GM23338 (cell line): ENCODE data around the gene CD47. TPM values are rescaled to one million over a fixed set of nuclear protein-coding genes. Genes with fewer than 3 reads are reported as not detected.

Experiments
- ATAC-seq: fragments of 200-7000 bp; cut with Tn5 transposase; 3 replicates; pipeline ENCODE4 v1.9.1; 2020
- DNase-seq: peaks from one replicate; pipeline ENCODE4 v3.0.0-alpha.2; 2015; ENCODE audit warnings: low spot score
- H2AFZ ChIP-seq: fragments of 200-600 bp; sonication (generic); 2 replicates; pipeline ENCODE4 v1.8.0; 2016; ENCODE audit warnings: antibody characterized with exemption, mild to moderate bottlenecking, moderate library complexity
- H3F3A ChIP-seq: fragments of 200-600 bp; sonication (generic); replicated peaks from 2 replicates; pipeline ENCODE4 v1.8.0; 2017; ENCODE audit warnings: antibody characterized with exemption, mixed run types, low read depth
- H3K27ac ChIP-seq: fragments of 200-600 bp; sonication (generic); 2 replicates; pipeline ENCODE4 v1.6.1; 2016; ENCODE audit warnings: low read depth
- H3K27me3 ChIP-seq: fragments of 200-600 bp; sonication (generic); 2 replicates; pipeline ENCODE4 v1.8.0; 2016; ENCODE audit warnings: mild to moderate bottlenecking, mixed run types, moderate library complexity; ENCODE audit not compliant: insufficient read depth
- H3K36me3 ChIP-seq: fragments of 200-600 bp; sonication (generic); 2 replicates; pipeline ENCODE4 v1.8.0; 2016; ENCODE audit warnings: mild to moderate bottlenecking; ENCODE audit not compliant: insufficient read depth
- H3K4me1 ChIP-seq: fragments of 200-600 bp; sonication (generic); 2 replicates; pipeline ENCODE4 v1.8.0; 2016; ENCODE audit warnings: mild to moderate bottlenecking, moderate library complexity; ENCODE audit not compliant: insufficient read depth
- H3K4me2 ChIP-seq: fragments of 200-600 bp; sonication (generic); 2 replicates; pipeline ENCODE4 v1.7.1; 2017; ENCODE audit warnings: mixed run types
- H3K4me3 ChIP-seq: fragments of 200-600 bp; sonication (generic); 2 replicates; pipeline ENCODE4 v1.6.1; 2016; ENCODE audit warnings: mixed run types
- H3K79me2 ChIP-seq: fragments of 200-600 bp; sonication (generic); replicated peaks from 2 replicates; pipeline ENCODE4 v1.8.0; 2017; ENCODE audit warnings: mild to moderate bottlenecking; ENCODE audit not compliant: insufficient read depth
- H3K9me2 ChIP-seq: fragments of 200-600 bp; sonication (generic); 2 replicates; pipeline ENCODE4 v1.8.0; 2017; ENCODE audit not compliant: insufficient read depth
- H4K20me1 ChIP-seq: fragments of 200-600 bp; sonication (generic); replicated peaks from 2 replicates; pipeline ENCODE4 v1.8.0; 2017; ENCODE audit warnings: mild to moderate bottlenecking; ENCODE audit not compliant: insufficient read depth
- H3K27ac Mint-ChIP-seq: 2 replicates; pipeline ENCODE4 v1.8.0; 2020; ENCODE audit warnings: inconsistent platforms, mild to moderate bottlenecking, moderate library complexity, mixed read lengths
- H3K27me3 Mint-ChIP-seq: 3 replicates; pipeline ENCODE4 v1.8.0; 2022; ENCODE audit warnings: low read depth, mild to moderate bottlenecking, moderate library complexity, mixed read lengths, inconsistent platforms; ENCODE audit not compliant: insufficient read depth, poor library complexity
- H3K36me3 Mint-ChIP-seq: 3 replicates; pipeline ENCODE4 v1.8.0; 2021; ENCODE audit warnings: low read depth, mild to moderate bottlenecking, inconsistent platforms, moderate library complexity, mixed read lengths
- H3K4me1 Mint-ChIP-seq: 3 replicates; pipeline ENCODE4 v1.8.0; 2020; ENCODE audit warnings: mild to moderate bottlenecking, inconsistent platforms, mixed read lengths
- H3K4me3 Mint-ChIP-seq: 3 replicates; pipeline ENCODE4 v1.8.0; 2021; ENCODE audit warnings: moderate library complexity, mild to moderate bottlenecking, inconsistent platforms, mixed read lengths
- H3K9me3 Mint-ChIP-seq: 3 replicates; pipeline ENCODE4 v1.8.0; 2020; ENCODE audit warnings: moderate library complexity, mild to moderate bottlenecking, inconsistent platforms, mixed read lengths
- CREB1 ChIP-seq: fragments of 250-450 bp; sonication (Bioruptor Pico); IDR thresholded peaks from 2 replicates; pipeline ENCODE4 v1.5.0; 2020; ENCODE audit warnings: low read depth, mild to moderate bottlenecking, moderate library complexity
- ETS1 ChIP-seq: IDR thresholded peaks from 2 replicates; pipeline ENCODE4 v1.6.1; 2016; ENCODE audit warnings: antibody characterized with exemption
- EZH2 ChIP-seq: fragments of 200-600 bp; sonication (generic); IDR thresholded peaks from one replicate; pipeline ENCODE4 v1.8.0; 2017; ENCODE audit warnings: antibody characterized with exemption, mild to moderate bottlenecking, low read depth; ENCODE audit not compliant: unreplicated experiment
- EZH2phosphoT487 ChIP-seq: fragments of 200-600 bp; sonication (generic); IDR thresholded peaks from one replicate; pipeline ENCODE4 v1.8.1; 2018; ENCODE audit warnings: antibody characterized with exemption; ENCODE audit not compliant: unreplicated experiment
- JUNB ChIP-seq: IDR thresholded peaks from one replicate; pipeline ENCODE4 v1.6.1; 2016; ENCODE audit warnings: antibody characterized with exemption; ENCODE audit not compliant: unreplicated experiment
- NANOG ChIP-seq: IDR thresholded peaks from 2 replicates; pipeline ENCODE4 v1.6.1; 2016; ENCODE audit warnings: antibody characterized with exemption, borderline replicate concordance
- POLR2AphosphoS5 ChIP-seq: IDR thresholded peaks from 2 replicates; pipeline ENCODE4 v1.6.1; 2016; ENCODE audit warnings: antibody characterized with exemption, low read depth
- REST ChIP-seq: IDR thresholded peaks from one replicate; pipeline ENCODE4 v1.6.1; 2018; ENCODE audit warnings: antibody characterized with exemption; ENCODE audit not compliant: unreplicated experiment
- STAT1 ChIP-seq: IDR thresholded peaks from one replicate; pipeline ENCODE4 v1.6.1; 2016; ENCODE audit warnings: antibody characterized with exemption; ENCODE audit not compliant: unreplicated experiment
- ZNF114 ChIP-seq: fragments of 250-450 bp; sonication (Bioruptor Pico); IDR thresholded peaks from 2 replicates; pipeline ENCODE4 v1.5.0; 2020; ENCODE audit warnings: mild to moderate bottlenecking, moderate library complexity
- ZNF331 ChIP-seq: fragments of 250-450 bp; sonication (Bioruptor Pico); IDR thresholded peaks from 2 replicates; pipeline ENCODE4 v1.5.0; 2020; ENCODE audit warnings: low read depth, mild to moderate bottlenecking, moderate library complexity
- polyA plus RNA-seq: library from polyadenylated mRNA; unstranded; fragments of >200 nt; fragmentation: Nextera tagmentation; extraction: Ambion mirVana; gene quantifications from 2 replicates; pipeline ENCODE4 v1.2.1, GENCODE V29; 2016
- total RNA-seq: library from RNA; depleted of rRNA; stranded (reverse); fragments of >200 nt; shearing (Covaris generic); gene quantifications from 2 replicates; pipeline ENCODE4 v1.2.3, GENCODE V29; 2014
- TF ChIP-seq, protein P1 (sequence below): fragments of 250-450 bp; sonication (Bioruptor Pico); IDR thresholded peaks from 2 replicates; pipeline ENCODE4 v1.5.0; 2020; ENCODE audit warnings: mild to moderate bottlenecking, moderate library complexity
- TF ChIP-seq, protein P2 (sequence below), 2 experiments: fragments of 200-600 bp in 1 of 2; sonication (generic) in 1 of 2; conservative IDR thresholded peaks; 2 replicates each; pipeline versions ENCODE4 v1.5.1 to v1.6.1; 2016 to 2017; ENCODE audit warnings: antibody characterized with exemption in 2 of 2, low read depth in 2 of 2, mild to moderate bottlenecking in 2 of 2, moderate library complexity in 1 of 2

CD47 gene
- total and polyA plus RNA-seq, 2 experiments from 2014 or later: 22.1 to 26.9 TPM

GRCh38 chr3:108092501-108092900, 1.7 kb upstream of the CD47 start:
- Histone ChIP-seq H3K27me3 (peaks cover 42% of the 10 kb centered on the region), H3K4me2 (no peak overlapping the region), H3K79me2 (no peaks in the 10 kb centered on the region; the same call in none of the 2 replicates), H3K27ac (no peak overlapping the region), H3F3A (no peaks in the 10 kb centered on the region), H4K20me1 (no peaks in the 10 kb centered on the region), H3K4me1 (no peaks in the 10 kb centered on the region), H2AFZ (no peak overlapping the region), H3K4me3 (no peak overlapping the region), H3K36me3 (no peaks in the 10 kb centered on the region), H3K9me2 (no peaks in the 10 kb centered on the region)
- Mint-ChIP-seq H3K4me3 (peak overlapping the region; percentile 77; the same call in 2 of the 3 replicates), H3K27me3 (peaks cover 25% of the 10 kb centered on the region), H3K36me3 (no peaks in the 10 kb centered on the region; the same call in 1 of the 3 replicates), H3K9me3 (peaks cover 5% of the 10 kb centered on the region; the same call in 2 of the 3 replicates), H3K4me1 (peaks cover 9% of the 10 kb centered on the region; the same call in 2 of the 3 replicates), H3K27ac (no peak overlapping the region)
- TF ChIP-seq ETS1 (no peak), ZNF331 (CRISPR knock-in tag) (no peak), EZH2phosphoT487 (no peak), ZNF114 (CRISPR knock-in tag) (no peak), NANOG (no peak), EZH2 (no peak), REST (no peak), STAT1 (no peak), JUNB (no peak), CREB1 (CRISPR knock-in tag) (no peak), POLR2AphosphoS5 (no peak)
- TF ChIP-seq, protein P1, sequence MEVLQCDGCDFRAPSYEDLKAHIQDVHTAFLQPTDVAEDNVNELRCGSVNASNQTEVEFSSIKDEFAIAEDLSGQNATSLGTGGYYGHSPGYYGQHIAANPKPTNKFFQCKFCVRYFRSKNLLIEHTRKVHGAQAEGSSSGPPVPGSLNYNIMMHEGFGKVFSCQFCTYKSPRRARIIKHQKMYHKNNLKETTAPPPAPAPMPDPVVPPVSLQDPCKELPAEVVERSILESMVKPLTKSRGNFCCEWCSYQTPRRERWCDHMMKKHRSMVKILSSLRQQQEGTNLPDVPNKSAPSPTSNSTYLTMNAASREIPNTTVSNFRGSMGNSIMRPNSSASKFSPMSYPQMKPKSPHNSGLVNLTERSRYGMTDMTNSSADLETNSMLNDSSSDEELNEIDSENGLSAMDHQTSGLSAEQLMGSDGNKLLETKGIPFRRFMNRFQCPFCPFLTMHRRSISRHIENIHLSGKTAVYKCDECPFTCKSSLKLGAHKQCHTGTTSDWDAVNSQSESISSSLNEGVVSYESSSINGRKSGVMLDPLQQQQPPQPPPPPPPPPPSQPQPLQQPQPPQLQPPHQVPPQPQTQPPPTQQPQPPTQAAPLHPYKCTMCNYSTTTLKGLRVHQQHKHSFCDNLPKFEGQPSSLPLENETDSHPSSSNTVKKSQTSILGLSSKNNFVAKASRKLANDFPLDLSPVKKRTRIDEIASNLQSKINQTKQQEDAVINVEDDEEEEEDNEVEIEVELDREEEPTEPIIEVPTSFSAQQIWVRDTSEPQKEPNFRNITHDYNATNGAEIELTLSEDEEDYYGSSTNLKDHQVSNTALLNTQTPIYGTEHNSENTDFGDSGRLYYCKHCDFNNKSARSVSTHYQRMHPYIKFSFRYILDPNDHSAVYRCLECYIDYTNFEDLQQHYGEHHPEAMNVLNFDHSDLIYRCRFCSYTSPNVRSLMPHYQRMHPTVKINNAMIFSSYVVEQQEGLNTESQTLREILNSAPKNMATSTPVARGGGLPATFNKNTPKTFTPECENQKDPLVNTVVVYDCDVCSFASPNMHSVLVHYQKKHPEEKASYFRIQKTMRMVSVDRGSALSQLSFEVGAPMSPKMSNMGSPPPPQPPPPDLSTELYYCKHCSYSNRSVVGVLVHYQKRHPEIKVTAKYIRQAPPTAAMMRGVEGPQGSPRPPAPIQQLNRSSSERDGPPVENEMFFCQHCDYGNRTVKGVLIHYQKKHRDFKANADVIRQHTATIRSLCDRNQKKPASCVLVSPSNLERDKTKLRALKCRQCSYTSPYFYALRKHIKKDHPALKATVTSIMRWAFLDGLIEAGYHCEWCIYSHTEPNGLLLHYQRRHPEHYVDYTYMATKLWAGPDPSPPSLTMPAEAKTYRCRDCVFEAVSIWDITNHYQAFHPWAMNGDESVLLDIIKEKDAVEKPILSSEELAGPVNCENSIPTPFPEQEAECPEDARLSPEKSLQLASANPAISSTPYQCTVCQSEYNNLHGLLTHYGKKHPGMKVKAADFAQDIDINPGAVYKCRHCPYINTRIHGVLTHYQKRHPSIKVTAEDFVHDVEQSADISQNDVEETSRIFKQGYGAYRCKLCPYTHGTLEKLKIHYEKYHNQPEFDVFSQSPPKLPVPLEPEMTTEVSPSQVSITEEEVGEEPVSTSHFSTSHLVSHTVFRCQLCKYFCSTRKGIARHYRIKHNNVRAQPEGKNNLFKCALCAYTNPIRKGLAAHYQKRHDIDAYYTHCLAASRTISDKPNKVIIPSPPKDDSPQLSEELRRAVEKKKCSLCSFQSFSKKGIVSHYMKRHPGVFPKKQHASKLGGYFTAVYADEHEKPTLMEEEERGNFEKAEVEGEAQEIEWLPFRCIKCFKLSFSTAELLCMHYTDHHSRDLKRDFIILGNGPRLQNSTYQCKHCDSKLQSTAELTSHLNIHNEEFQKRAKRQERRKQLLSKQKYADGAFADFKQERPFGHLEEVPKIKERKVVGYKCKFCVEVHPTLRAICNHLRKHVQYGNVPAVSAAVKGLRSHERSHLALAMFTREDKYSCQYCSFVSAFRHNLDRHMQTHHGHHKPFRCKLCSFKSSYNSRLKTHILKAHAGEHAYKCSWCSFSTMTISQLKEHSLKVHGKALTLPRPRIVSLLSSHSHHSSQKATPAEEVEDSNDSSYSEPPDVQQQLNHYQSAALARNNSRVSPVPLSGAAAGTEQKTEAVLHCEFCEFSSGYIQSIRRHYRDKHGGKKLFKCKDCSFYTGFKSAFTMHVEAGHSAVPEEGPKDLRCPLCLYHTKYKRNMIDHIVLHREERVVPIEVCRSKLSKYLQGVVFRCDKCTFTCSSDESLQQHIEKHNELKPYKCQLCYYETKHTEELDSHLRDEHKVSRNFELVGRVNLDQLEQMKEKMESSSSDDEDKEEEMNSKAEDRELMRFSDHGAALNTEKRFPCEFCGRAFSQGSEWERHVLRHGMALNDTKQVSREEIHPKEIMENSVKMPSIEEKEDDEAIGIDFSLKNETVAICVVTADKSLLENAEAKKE (CRISPR knock-in tag): no peak
- TF ChIP-seq, protein P2, sequence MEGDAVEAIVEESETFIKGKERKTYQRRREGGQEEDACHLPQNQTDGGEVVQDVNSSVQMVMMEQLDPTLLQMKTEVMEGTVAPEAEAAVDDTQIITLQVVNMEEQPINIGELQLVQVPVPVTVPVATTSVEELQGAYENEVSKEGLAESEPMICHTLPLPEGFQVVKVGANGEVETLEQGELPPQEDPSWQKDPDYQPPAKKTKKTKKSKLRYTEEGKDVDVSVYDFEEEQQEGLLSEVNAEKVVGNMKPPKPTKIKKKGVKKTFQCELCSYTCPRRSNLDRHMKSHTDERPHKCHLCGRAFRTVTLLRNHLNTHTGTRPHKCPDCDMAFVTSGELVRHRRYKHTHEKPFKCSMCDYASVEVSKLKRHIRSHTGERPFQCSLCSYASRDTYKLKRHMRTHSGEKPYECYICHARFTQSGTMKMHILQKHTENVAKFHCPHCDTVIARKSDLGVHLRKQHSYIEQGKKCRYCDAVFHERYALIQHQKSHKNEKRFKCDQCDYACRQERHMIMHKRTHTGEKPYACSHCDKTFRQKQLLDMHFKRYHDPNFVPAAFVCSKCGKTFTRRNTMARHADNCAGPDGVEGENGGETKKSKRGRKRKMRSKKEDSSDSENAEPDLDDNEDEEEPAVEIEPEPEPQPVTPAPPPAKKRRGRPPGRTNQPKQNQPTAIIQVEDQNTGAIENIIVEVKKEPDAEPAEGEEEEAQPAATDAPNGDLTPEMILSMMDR (conservative IDR thresholded peaks at IDR 0.05; ENCODE audit: low read depth in 2 of 2): no peak
- DNase-seq (no peak), ATAC-seq (no peak)
